ENCODE results near the gene BRSK2. TPM values are rescaled to one million over a fixed set of nuclear protein-coding genes. Genes with fewer than 3 reads are reported as not detected.

Gene BRSK2
- total and polyA plus RNA-seq, 4 experiments from 2014 or later: 0.18 to 0.47 (median 0.32) TPM

- peaks cover 11 to 12% of the 10 kb centered on the region in 2 donors for H3K36me3 Mint-ChIP-seq
- no peak overlapping the region for H3K4me3 Mint-ChIP-seq
- H3K27me3 Mint-ChIP-seq: no peaks in the 10 kb centered on the region
- intact Hi-C loops (cut with micrococcal nuclease): no loop called here
- ChIA-PET CTCF (ENCODE audit: partially characterized antibody) (no interaction called here), POLR2A (ENCODE audit: partially characterized antibody) (no interaction called here)
- Histone ChIP-seq H3K9me3 (ENCODE audit: control insufficient read depth in 1 of 2, low read length in 2 of 2) (no peaks in the 10 kb centered on the region), H3K4me3 (ENCODE audit: low read length in 2 of 2) (no peak overlapping the region), H3K4me1 (ENCODE audit: insufficient read depth, low read length) (no peaks in the 10 kb centered on the region), H3K27ac (ENCODE audit: low read depth, low read length) (no peak overlapping the region), H3K36me3 (ENCODE audit: insufficient read depth, low read length) (no peaks in the 10 kb centered on the region), H3K27me3 (ENCODE audit: insufficient read depth, low read length) (no peaks in the 10 kb centered on the region)
- peak overlapping the region in 1 of 7 donors; percentile 42 for H3K27ac Mint-ChIP-seq
- no peak for DNase-seq
- peaks cover 0 to 3% (median 1%) of the 10 kb centered on the region in 4 donors for H3K4me1 Mint-ChIP-seq
- peaks cover 0 to 2% (median 0%) of the 10 kb centered on the region in 8 donors for H3K9me3 Mint-ChIP-seq
These were observed 72.9 kb downstream of the BRSK2 start for GRCh38 chr11:1462698-1462975.

GRCh38 chr11:1463056-1463455, 73.3 kb downstream of the BRSK2 start:
- Histone ChIP-seq H3K36me3 (ENCODE audit: insufficient read depth, low read length) (no peaks in the 10 kb centered on the region), H3K27me3 (ENCODE audit: insufficient read depth, low read length) (no peaks in the 10 kb centered on the region), H3K4me3 (ENCODE audit: low read length in 2 of 2) (no peak overlapping the region), H3K4me1 (ENCODE audit: insufficient read depth, low read length) (no peaks in the 10 kb centered on the region), H3K27ac (ENCODE audit: low read depth, low read length) (no peak overlapping the region), H3K9me3 (ENCODE audit: control insufficient read depth in 1 of 2, low read length in 2 of 2) (no peaks in the 10 kb centered on the region)
- CTCF ChIA-PET (ENCODE audit: partially characterized antibody): no interaction called here
- Mint-ChIP-seq H3K27me3 (no peaks in the 10 kb centered on the region), H3K4me3 (no peak overlapping the region), H3K9me3 (peaks cover 0 to 2% (median 0%) of the 10 kb centered on the region in 8 donors), H3K27ac (no peak overlapping the region), H3K36me3 (peaks cover 11 to 12% of the 10 kb centered on the region in 2 donors), H3K4me1 (peaks cover 0 to 3% (median 1%) of the 10 kb centered on the region in 4 donors)
- POLR2A ChIA-PET (ENCODE audit: partially characterized antibody): no interaction called here
- no peak for DNase-seq
- intact Hi-C loops (cut with micrococcal nuclease): no loop called here

GRCh38 chr11:1466784-1467183, 77.0 kb downstream of the BRSK2 start:
- POLR2A ChIA-PET (ENCODE audit: partially characterized antibody): no interaction called here

GRCh38 chr11:1467270-1467669, 77.5 kb downstream of the BRSK2 start:
- Histone ChIP-seq H3K27ac (ENCODE audit: low read depth, low read length) (no peak overlapping the region), H3K4me3 (ENCODE audit: low read length in 2 of 2) (no peak overlapping the region), H3K36me3 (ENCODE audit: insufficient read depth, low read length) (peaks cover 11% of the 10 kb centered on the region), H3K9me3 (ENCODE audit: control insufficient read depth in 1 of 2, low read length in 2 of 2) (no peaks in the 10 kb centered on the region), H3K4me1 (ENCODE audit: insufficient read depth, low read length) (no peaks in the 10 kb centered on the region), H3K27me3 (ENCODE audit: insufficient read depth, low read length) (no peaks in the 10 kb centered on the region)
- Mint-ChIP-seq H3K27me3 (no peaks in the 10 kb centered on the region), H3K9me3 (peaks cover 0 to 2% (median 0%) of the 10 kb centered on the region in 8 donors), H3K36me3 (peaks cover 22 to 23% of the 10 kb centered on the region in 2 donors), H3K27ac (peak overlapping the region in 3 of 7 donors; percentile 65 to 75 (median 72)), H3K4me1 (peaks cover 0 to 3% (median 1%) of the 10 kb centered on the region in 4 donors), H3K4me3 (peak overlapping the region in 1 of 8 donors; percentile 22)
- intact Hi-C loops (cut with micrococcal nuclease): no loop called here
- no peak for DNase-seq
- ChIA-PET CTCF (ENCODE audit: partially characterized antibody) (no interaction called here), POLR2A (ENCODE audit: partially characterized antibody) (no interaction called here)

More at GRCh38 chr11:1466784-1467183, 77.0 kb downstream of the BRSK2 start:
- Histone ChIP-seq H3K9me3 (ENCODE audit: control insufficient read depth in 1 of 2, low read length in 2 of 2) (no peaks in the 10 kb centered on the region), H3K4me3 (ENCODE audit: low read length in 2 of 2) (no peak overlapping the region), H3K4me1 (ENCODE audit: insufficient read depth, low read length) (no peaks in the 10 kb centered on the region), H3K27me3 (ENCODE audit: insufficient read depth, low read length) (no peaks in the 10 kb centered on the region), H3K36me3 (ENCODE audit: insufficient read depth, low read length) (peaks cover 11% of the 10 kb centered on the region), H3K27ac (ENCODE audit: low read depth, low read length) (no peak overlapping the region)
- intact Hi-C loops (cut with micrococcal nuclease): no loop called here
- no peaks in the 10 kb centered on the region for H3K27me3 Mint-ChIP-seq
- CTCF ChIA-PET (ENCODE audit: partially characterized antibody): no interaction called here
- peaks cover 0 to 3% (median 1%) of the 10 kb centered on the region in 4 donors for H3K4me1 Mint-ChIP-seq
- H3K27ac Mint-ChIP-seq: peak overlapping the region in 1 of 7 donors; percentile 65
- DNase-seq: no peak
- peaks cover 20 to 21% of the 10 kb centered on the region in 2 donors for H3K36me3 Mint-ChIP-seq
- H3K9me3 Mint-ChIP-seq: peaks cover 0 to 2% (median 0%) of the 10 kb centered on the region in 8 donors
- H3K4me3 Mint-ChIP-seq: no peak overlapping the region

GRCh38 chr11:1468002-1468401, 78.3 kb downstream of the BRSK2 start:
- intact Hi-C loops (cut with micrococcal nuclease): no loop called here
- DNase-seq: no peak
- Mint-ChIP-seq H3K27me3 (no peaks in the 10 kb centered on the region), H3K4me1 (peaks cover 0 to 3% (median 1%) of the 10 kb centered on the region in 4 donors), H3K9me3 (peaks cover 0 to 2% (median 0%) of the 10 kb centered on the region in 8 donors), H3K36me3 (peaks cover 22 to 23% of the 10 kb centered on the region in 2 donors), H3K27ac (no peak overlapping the region), H3K4me3 (no peak overlapping the region)
- no peak overlapping the region for H3K27ac ChIP-seq (ENCODE audit: low read depth, low read length)
- ChIA-PET POLR2A (ENCODE audit: partially characterized antibody) (no interaction called here), CTCF (ENCODE audit: partially characterized antibody) (no interaction called here)
- no peaks in the 10 kb centered on the region for H3K9me3 ChIP-seq (ENCODE audit: control insufficient read depth in 1 of 2, low read length in 2 of 2)
- H3K36me3 ChIP-seq (ENCODE audit: insufficient read depth, low read length): peaks cover 11% of the 10 kb centered on the region
- H3K4me1 ChIP-seq (ENCODE audit: insufficient read depth, low read length): no peaks in the 10 kb centered on the region
- H3K4me3 ChIP-seq (ENCODE audit: low read length in 2 of 2): no peak overlapping the region
- no peaks in the 10 kb centered on the region for H3K27me3 ChIP-seq (ENCODE audit: insufficient read depth, low read length)

- Mint-ChIP-seq H3K9me3 (peaks cover 0 to 2% (median 0%) of the 10 kb centered on the region in 8 donors), H3K4me1 (peaks cover 0 to 3% (median 1%) of the 10 kb centered on the region in 4 donors), H3K27me3 (no peaks in the 10 kb centered on the region), H3K4me3 (no peak overlapping the region), H3K27ac (no peak overlapping the region), H3K36me3 (peaks cover 22 to 24% of the 10 kb centered on the region in 2 donors)
- DNase-seq: no peak
- CTCF ChIA-PET (ENCODE audit: partially characterized antibody): no interaction called here
- H3K4me1 ChIP-seq (ENCODE audit: insufficient read depth, low read length): no peaks in the 10 kb centered on the region
- POLR2A ChIA-PET (ENCODE audit: partially characterized antibody): no interaction called here
- H3K27me3 ChIP-seq (ENCODE audit: insufficient read depth, low read length): no peaks in the 10 kb centered on the region
- intact Hi-C loops (cut with micrococcal nuclease): no loop called here
- H3K9me3 ChIP-seq (ENCODE audit: control insufficient read depth in 1 of 2, low read length in 2 of 2): no peaks in the 10 kb centered on the region
- H3K36me3 ChIP-seq (ENCODE audit: insufficient read depth, low read length): peaks cover 11% of the 10 kb centered on the region
- no peak overlapping the region for H3K27ac ChIP-seq (ENCODE audit: low read depth, low read length)
- no peak overlapping the region for H3K4me3 ChIP-seq (ENCODE audit: low read length in 2 of 2)
These were observed 78.8 kb downstream of the BRSK2 start for GRCh38 chr11:1468473-1469066.

- intact Hi-C loops (cut with micrococcal nuclease): no loop called here
- H3K27ac Mint-ChIP-seq: no peak overlapping the region
- Histone ChIP-seq H3K4me1 (ENCODE audit: insufficient read depth, low read length) (no peaks in the 10 kb centered on the region), H3K27ac (ENCODE audit: low read depth, low read length) (no peak overlapping the region), H3K36me3 (ENCODE audit: insufficient read depth, low read length) (peaks cover 17% of the 10 kb centered on the region), H3K27me3 (ENCODE audit: insufficient read depth, low read length) (no peaks in the 10 kb centered on the region), H3K9me3 (ENCODE audit: control insufficient read depth in 1 of 2, low read length in 2 of 2) (no peaks in the 10 kb centered on the region), H3K4me3 (ENCODE audit: low read length in 2 of 2) (no peak overlapping the region)
- no peaks in the 10 kb centered on the region for H3K27me3 Mint-ChIP-seq
- DNase-seq: peak in 1 of 5 donors; percentile 17
- H3K9me3 Mint-ChIP-seq: peaks cover 0 to 2% (median 0%) of the 10 kb centered on the region in 8 donors
- peaks cover 0 to 3% (median 1%) of the 10 kb centered on the region in 4 donors for H3K4me1 Mint-ChIP-seq
- ChIA-PET POLR2A (ENCODE audit: partially characterized antibody) (no interaction called here), CTCF (ENCODE audit: partially characterized antibody) (no interaction called here)
- no peak overlapping the region for H3K4me3 Mint-ChIP-seq
- peaks cover 26 to 29% of the 10 kb centered on the region in 2 donors for H3K36me3 Mint-ChIP-seq
These were observed 79.7 kb downstream of the BRSK2 start for GRCh38 chr11:1469287-1469910.
